ENCODE data around the gene PLCB4.

Gene PLCB4

DNA sequence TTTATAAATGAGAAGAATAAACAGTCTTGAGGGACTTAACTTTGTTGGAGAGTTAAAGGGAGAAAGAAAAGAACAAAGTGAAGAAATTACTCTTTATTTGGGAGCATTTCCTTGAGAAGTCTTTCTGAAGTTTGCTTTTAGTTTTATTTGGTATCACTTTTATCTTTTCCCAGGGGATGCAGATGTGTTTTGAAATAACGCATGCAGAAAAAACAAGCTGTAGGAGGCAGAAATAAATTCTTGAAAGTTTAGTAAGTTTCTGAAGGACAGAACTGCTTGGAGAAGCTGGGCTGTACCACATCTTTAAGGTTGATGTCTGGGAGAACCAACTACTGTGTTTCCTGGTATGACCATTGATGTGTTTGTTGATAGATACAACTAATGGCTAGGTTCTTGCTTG lies 75.0 kb downstream of the PLCB4 start:
- no peak overlapping the region for H3K4me3 ChIP-seq (ENCODE audit: low read depth, low read length)
- no peak for DNase-seq (ENCODE audit: low read depth)
- TF ChIP-seq, protein P1, sequence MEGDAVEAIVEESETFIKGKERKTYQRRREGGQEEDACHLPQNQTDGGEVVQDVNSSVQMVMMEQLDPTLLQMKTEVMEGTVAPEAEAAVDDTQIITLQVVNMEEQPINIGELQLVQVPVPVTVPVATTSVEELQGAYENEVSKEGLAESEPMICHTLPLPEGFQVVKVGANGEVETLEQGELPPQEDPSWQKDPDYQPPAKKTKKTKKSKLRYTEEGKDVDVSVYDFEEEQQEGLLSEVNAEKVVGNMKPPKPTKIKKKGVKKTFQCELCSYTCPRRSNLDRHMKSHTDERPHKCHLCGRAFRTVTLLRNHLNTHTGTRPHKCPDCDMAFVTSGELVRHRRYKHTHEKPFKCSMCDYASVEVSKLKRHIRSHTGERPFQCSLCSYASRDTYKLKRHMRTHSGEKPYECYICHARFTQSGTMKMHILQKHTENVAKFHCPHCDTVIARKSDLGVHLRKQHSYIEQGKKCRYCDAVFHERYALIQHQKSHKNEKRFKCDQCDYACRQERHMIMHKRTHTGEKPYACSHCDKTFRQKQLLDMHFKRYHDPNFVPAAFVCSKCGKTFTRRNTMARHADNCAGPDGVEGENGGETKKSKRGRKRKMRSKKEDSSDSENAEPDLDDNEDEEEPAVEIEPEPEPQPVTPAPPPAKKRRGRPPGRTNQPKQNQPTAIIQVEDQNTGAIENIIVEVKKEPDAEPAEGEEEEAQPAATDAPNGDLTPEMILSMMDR (IDR thresholded peaks at IDR 0.05; ENCODE audit: control insufficient read depth, extremely low read depth, insufficient read depth): no peak

DNA sequence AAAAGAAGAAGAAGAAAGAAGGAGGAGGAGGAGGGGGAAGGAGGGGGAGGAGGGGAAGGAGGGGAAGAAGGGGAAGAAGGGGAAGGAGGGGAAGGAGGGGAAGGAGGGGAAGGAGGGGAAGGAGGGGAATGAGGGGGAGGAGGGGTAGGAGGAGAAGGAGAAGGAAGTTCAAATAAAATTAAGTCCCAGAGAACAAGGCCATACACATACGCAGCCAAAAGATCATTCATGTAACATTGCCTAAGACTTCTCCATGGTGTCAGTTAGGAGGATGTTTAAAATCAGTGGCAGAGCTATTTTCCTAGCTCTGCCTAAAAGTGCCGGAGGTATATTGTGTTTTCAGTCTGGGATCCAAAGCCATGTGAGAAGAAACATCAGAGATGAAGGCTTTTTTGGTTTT lies 75.8 kb downstream of the PLCB4 start:
- TF ChIP-seq, protein P1 (IDR thresholded peaks at IDR 0.05; ENCODE audit: control insufficient read depth, extremely low read depth, insufficient read depth): no peak
- H3K4me3 ChIP-seq (ENCODE audit: low read depth, low read length): no peak overlapping the region
- no peak for DNase-seq (ENCODE audit: low read depth)

DNA sequence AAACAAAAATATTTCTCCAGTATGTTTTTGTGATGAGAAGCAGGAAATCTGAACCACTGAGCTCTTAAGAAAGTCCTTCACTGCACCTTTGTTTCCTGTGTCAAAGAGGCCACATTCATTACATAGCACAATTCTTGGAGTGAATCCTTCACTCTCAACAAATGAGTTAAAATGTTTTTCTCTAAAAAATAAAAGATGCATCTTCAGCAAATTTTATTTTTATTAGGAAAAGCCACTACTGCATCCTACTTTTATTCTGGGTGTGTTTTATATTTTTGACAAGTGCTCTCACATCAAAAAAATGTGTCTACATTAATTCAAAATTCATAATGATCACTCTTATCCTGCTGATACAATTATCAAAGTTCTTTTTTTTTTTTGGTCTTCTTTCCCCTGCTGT lies 76.3 kb downstream of the PLCB4 start:
- H3K4me3 ChIP-seq (ENCODE audit: low read depth, low read length): no peak overlapping the region
- no peak for DNase-seq (ENCODE audit: low read depth)
- TF ChIP-seq, protein P1 (IDR thresholded peaks at IDR 0.05; ENCODE audit: control insufficient read depth, extremely low read depth, insufficient read depth): no peak

DNA sequence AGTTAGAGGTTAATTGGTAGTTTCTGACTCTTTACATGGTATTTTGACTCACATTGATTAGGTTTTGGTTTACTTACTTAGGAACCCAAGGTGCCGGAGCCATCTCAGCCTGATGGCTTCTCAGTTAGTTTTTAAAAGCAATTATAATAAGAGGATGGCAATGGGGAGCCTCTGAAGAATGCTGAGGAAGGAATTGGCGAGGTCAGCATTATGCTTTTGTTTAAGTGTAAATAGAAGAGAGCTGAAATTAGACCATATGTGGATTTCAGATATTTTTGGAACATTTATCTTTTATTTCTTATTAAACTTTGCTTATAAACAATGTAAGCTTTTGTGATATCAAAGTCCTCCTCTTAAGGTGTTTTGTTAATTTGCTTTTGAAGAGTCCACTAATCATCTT lies 77.8 kb downstream of the PLCB4 start:
- TF ChIP-seq, protein P1 (IDR thresholded peaks at IDR 0.05; ENCODE audit: control insufficient read depth, extremely low read depth, insufficient read depth): no peak
- H3K4me3 ChIP-seq (ENCODE audit: low read depth, low read length): no peak overlapping the region
- DNase-seq (ENCODE audit: low read depth): no peak

DNA sequence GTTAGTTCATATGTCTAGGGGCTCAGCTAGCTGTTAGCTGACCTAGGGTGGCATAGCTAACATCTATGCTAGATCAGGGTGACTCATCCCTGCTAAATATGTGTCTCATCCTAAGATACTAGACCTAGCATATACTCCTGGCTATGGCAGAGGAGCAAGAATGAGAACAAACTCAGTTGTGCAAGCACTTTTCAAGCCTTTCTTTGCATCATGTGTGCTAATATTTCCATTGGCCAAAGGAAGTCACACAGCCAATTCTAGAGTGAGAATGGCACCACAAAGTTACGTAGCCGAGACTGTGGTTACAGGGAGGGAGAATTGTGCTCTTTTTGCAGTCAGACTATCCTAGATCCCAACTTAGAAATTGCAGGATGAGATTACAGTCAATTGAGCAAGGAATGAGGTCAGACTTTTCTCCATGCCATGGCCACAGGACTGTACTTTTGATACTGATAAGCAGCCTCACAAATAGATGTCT lies 78.7 kb downstream of the PLCB4 start:
- TF ChIP-seq, protein P1 (IDR thresholded peaks at IDR 0.05; ENCODE audit: control insufficient read depth, extremely low read depth, insufficient read depth): no peak
- no peak overlapping the region for H3K4me3 ChIP-seq (ENCODE audit: low read depth, low read length)
- DNase-seq (ENCODE audit: low read depth): no peak

DNA sequence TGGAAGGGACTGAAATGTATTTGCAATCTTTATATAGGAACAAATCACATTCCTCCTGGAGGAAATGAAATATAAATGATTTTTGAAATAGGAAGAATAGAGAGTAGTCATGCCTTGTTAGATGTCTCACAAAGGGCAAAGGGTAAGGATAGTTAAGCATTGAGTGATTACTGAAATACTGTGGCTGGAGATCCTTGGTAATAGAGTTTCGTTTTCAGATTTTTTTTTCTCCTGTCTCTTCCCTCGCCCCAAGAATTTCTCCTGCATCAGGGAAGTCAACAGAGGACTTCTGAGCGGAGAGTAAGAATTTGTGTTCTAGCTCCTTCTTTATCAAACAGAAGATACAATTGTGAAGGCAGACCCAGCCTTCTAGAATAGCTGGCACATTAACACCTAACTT lies 79.4 kb downstream of the PLCB4 start:
- H3K4me3 ChIP-seq (ENCODE audit: low read depth, low read length): no peak overlapping the region
- no peak for DNase-seq (ENCODE audit: low read depth)
- TF ChIP-seq, protein P1 (IDR thresholded peaks at IDR 0.05; ENCODE audit: control insufficient read depth, extremely low read depth, insufficient read depth): no peak

DNA sequence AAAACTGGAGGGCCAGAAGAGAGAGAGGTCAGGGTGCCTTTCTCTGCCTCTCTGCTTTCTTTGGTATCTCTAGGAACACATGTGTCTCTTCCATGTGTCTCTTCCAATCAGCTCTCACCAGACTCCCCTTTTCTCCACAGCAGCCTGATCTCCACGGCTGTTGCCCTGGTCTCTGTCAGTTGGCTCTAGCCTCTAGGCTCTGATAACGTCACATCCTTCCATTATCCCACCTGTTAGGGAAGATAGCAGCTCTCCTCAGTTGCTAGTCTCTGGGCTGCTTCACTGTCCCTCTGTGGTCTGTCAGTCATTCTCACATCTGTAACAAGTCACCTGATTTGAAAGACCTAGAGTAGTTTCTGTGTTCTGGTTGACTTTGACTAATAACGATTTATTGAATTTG lies 80.2 kb downstream of the PLCB4 start:
- TF ChIP-seq, protein P1 (IDR thresholded peaks at IDR 0.05; ENCODE audit: control insufficient read depth, extremely low read depth, insufficient read depth): no peak
- no peak overlapping the region for H3K4me3 ChIP-seq (ENCODE audit: low read depth, low read length)
- no peak for DNase-seq (ENCODE audit: low read depth)
